C4-2B (cell line): ENCODE measurements around the gene JADE3.

Experiments used
- CTCF ChIP-seq: fragments of 450-650 bp; conservative IDR thresholded peaks from 2 replicates; pipeline ENCODE4 v1.5.1; 2017; ENCODE audit warnings: mild to moderate bottlenecking
- ZFX ChIP-seq: fragments of 450-650 bp; IDR thresholded peaks from 2 replicates; pipeline ENCODE4 v1.6.1; 2017

GRCh38 chrX:46953597-46953996 lies 41.4 kb downstream of the JADE3 start:
- TF ChIP-seq CTCF (no peak), ZFX (no peak)
